ENCODE data around the gene ACOT13. TPM values are rescaled to one million over a fixed set of nuclear protein-coding genes. Genes with fewer than 3 reads are reported as not detected.

ACOT13 gene
- total and polyA plus RNA-seq, 2 donors (not counting 1 experiment from before 2014, with no cell fraction given): 3.6 to 6.6 TPM

GRCh38 chr6:24620637-24621036 is 46.2 kb upstream of the ACOT13 start:
- H3K4me2 ChIP-seq (replicated peaks; ENCODE audit: low read depth, low read length, poor library complexity, severe bottlenecking): no peak overlapping the region
- no peak overlapping the region for H3K4me3 ChIP-seq (ENCODE audit: control extremely low read depth in 1 of 5, extremely low read depth in 1 of 5, insufficient read depth in 1 of 5, low read depth in 2 of 5, low read length in 4 of 5)
- H3K79me2 ChIP-seq (ENCODE audit: control insufficient read depth, insufficient read depth, low read length): no peaks in the 10 kb centered on the region
- H4K20me1 ChIP-seq (ENCODE audit: control insufficient read depth, insufficient read depth, low read length, poor library complexity, severe bottlenecking): no peaks in the 10 kb centered on the region
- no peak for DNase-seq
- H3K27me3 Mint-ChIP-seq: no peaks in the 10 kb centered on the region
- no peak for ATAC-seq (ENCODE audit: low read depth)
- H3K27me3 ChIP-seq (replicated peaks in 1 of 4; ENCODE audit: control extremely low read depth in 1 of 4, control insufficient read depth in 3 of 4, insufficient read depth in 4 of 4, low read length in 3 of 4): no peaks in the 10 kb centered on the region
- no peaks in the 10 kb centered on the region for H3K9me3 Mint-ChIP-seq (ENCODE audit: insufficient read depth)
- no peaks in the 10 kb centered on the region for H3K36me3 ChIP-seq (replicated peaks in 1 of 2; ENCODE audit: control extremely low read depth in 1 of 2, control insufficient read depth in 1 of 2, extremely low read depth in 1 of 2, insufficient read depth in 2 of 2, low read length in 1 of 2)
- POLR2A ChIA-PET: no interaction called here
- no peak overlapping the region for H3K27ac ChIP-seq (ENCODE audit: low read length in 2 of 2)
- no peak overlapping the region for H3K9ac ChIP-seq (ENCODE audit: low read length)
- intact Hi-C loops (cut with micrococcal nuclease): no loop called here
- CTCF ChIA-PET: interaction anchor here (1.4 kb wide), 1 partner anchor 39 kb away, joined by 4 read pairs; no protein-coding TSS in a partner anchor
- no CpG with 5 or more reads among the region's 3 CpGs for WGBS (ENCODE audit: insufficient coverage)
- no peak overlapping the region for H3K27ac Mint-ChIP-seq
- no peak overlapping the region for H2AFZ ChIP-seq (ENCODE audit: insufficient read depth, low read depth, low read length, poor library complexity, severe bottlenecking)
- H3K9me3 ChIP-seq (ENCODE audit: control extremely low read depth in 1 of 3, control insufficient read depth in 2 of 3, insufficient read depth in 1 of 3, low read length in 2 of 3): peaks cover 0 to 3% (median 0%) of the 10 kb centered on the region in 3 donors
- TF ChIP-seq EZH2 (IDR thresholded peaks at IDR 0.05; ENCODE audit: borderline replicate concordance, insufficient read depth, low read depth, low read length, poor library complexity, severe bottlenecking): no peak
- TF ChIP-seq, protein P1, sequence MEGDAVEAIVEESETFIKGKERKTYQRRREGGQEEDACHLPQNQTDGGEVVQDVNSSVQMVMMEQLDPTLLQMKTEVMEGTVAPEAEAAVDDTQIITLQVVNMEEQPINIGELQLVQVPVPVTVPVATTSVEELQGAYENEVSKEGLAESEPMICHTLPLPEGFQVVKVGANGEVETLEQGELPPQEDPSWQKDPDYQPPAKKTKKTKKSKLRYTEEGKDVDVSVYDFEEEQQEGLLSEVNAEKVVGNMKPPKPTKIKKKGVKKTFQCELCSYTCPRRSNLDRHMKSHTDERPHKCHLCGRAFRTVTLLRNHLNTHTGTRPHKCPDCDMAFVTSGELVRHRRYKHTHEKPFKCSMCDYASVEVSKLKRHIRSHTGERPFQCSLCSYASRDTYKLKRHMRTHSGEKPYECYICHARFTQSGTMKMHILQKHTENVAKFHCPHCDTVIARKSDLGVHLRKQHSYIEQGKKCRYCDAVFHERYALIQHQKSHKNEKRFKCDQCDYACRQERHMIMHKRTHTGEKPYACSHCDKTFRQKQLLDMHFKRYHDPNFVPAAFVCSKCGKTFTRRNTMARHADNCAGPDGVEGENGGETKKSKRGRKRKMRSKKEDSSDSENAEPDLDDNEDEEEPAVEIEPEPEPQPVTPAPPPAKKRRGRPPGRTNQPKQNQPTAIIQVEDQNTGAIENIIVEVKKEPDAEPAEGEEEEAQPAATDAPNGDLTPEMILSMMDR (IDR thresholded peaks at IDR 0.05): no peak
- no peaks in the 10 kb centered on the region for H3K4me1 ChIP-seq (ENCODE audit: control insufficient read depth in 2 of 2, insufficient read depth in 2 of 2, low read length in 2 of 2)
- H3K4me3 Mint-ChIP-seq: no peak overlapping the region
- no peaks in the 10 kb centered on the region for H3K4me1 Mint-ChIP-seq

GRCh38 chr6:24621626-24622289 is 45.1 kb upstream of the ACOT13 start:
- H3K27me3 Mint-ChIP-seq: peaks cover 3% of the 10 kb centered on the region
- Histone ChIP-seq H3K79me2 (ENCODE audit: control insufficient read depth, insufficient read depth, low read length) (no peaks in the 10 kb centered on the region), H2AFZ (ENCODE audit: insufficient read depth, low read depth, low read length, poor library complexity, severe bottlenecking) (no peak overlapping the region), H3K4me3 (ENCODE audit: control extremely low read depth in 1 of 5, extremely low read depth in 1 of 5, insufficient read depth in 1 of 5, low read depth in 2 of 5, low read length in 4 of 5) (no peak overlapping the region), H3K4me1 (ENCODE audit: control insufficient read depth in 2 of 2, insufficient read depth in 2 of 2, low read length in 2 of 2) (no peaks in the 10 kb centered on the region), H3K9me3 (ENCODE audit: control extremely low read depth in 1 of 3, control insufficient read depth in 2 of 3, insufficient read depth in 1 of 3, low read length in 2 of 3) (peaks cover 0 to 3% (median 0%) of the 10 kb centered on the region in 3 donors), H3K4me2 (replicated peaks; ENCODE audit: low read depth, low read length, poor library complexity, severe bottlenecking) (no peak overlapping the region), H4K20me1 (ENCODE audit: control insufficient read depth, insufficient read depth, low read length, poor library complexity, severe bottlenecking) (no peaks in the 10 kb centered on the region), H3K36me3 (replicated peaks in 1 of 2; ENCODE audit: control extremely low read depth in 1 of 2, control insufficient read depth in 1 of 2, extremely low read depth in 1 of 2, insufficient read depth in 2 of 2, low read length in 1 of 2) (no peaks in the 10 kb centered on the region), H3K27me3 (replicated peaks in 1 of 4; ENCODE audit: control extremely low read depth in 1 of 4, control insufficient read depth in 3 of 4, insufficient read depth in 4 of 4, low read length in 3 of 4) (no peaks in the 10 kb centered on the region), H3K9ac (ENCODE audit: low read length) (no peak overlapping the region), H3K27ac (ENCODE audit: low read length in 2 of 2) (no peak overlapping the region)
- POLR2A ChIA-PET: no interaction called here
- TF ChIP-seq, protein P1 (IDR thresholded peaks at IDR 0.05): no peak
- TF ChIP-seq EZH2 (IDR thresholded peaks at IDR 0.05; ENCODE audit: borderline replicate concordance, insufficient read depth, low read depth, low read length, poor library complexity, severe bottlenecking): no peak
- no peak overlapping the region for H3K27ac Mint-ChIP-seq
- DNase-seq (no peak), ATAC-seq (ENCODE audit: low read depth) (no peak)
- H3K4me3 Mint-ChIP-seq: no peak overlapping the region
- intact Hi-C loops (cut with micrococcal nuclease): no loop called here
- H3K9me3 Mint-ChIP-seq (ENCODE audit: insufficient read depth): no peaks in the 10 kb centered on the region
- CTCF ChIA-PET: interaction anchor here (1.4 kb wide), 1 partner anchor 41 kb away, joined by 4 read pairs; no protein-coding TSS in a partner anchor
- no peaks in the 10 kb centered on the region for H3K4me1 Mint-ChIP-seq
- WGBS (ENCODE audit: insufficient coverage): 92% methylated on average over 5 of the region's 7 CpGs
